PC-3 (cell line): ENCODE data around the gene GCNT3.

Source experiments
- CTCF ChIP-seq: fragments of 300-600 bp; sonication (generic); conservative IDR thresholded peaks from 2 replicates; pipeline ENCODE4 v1.5.1; 2017; ENCODE audit warnings: antibody characterized with exemption, low read depth, mild to moderate bottlenecking, low read length
- EZH2 ChIP-seq: fragments of 300-600 bp; sonication (generic); IDR thresholded peaks from one replicate; pipeline ENCODE4 v1.6.1; 2017; ENCODE audit warnings: antibody characterized with exemption, mild to moderate bottlenecking, low read length; ENCODE audit not compliant: unreplicated experiment
- EZH2phosphoT487 ChIP-seq: fragments of 300-600 bp; sonication (generic); IDR thresholded peaks from 2 replicates; pipeline ENCODE4 v1.6.1; 2018; ENCODE audit warnings: mild to moderate bottlenecking, antibody characterized with exemption, low read length, borderline replicate concordance

DNA sequence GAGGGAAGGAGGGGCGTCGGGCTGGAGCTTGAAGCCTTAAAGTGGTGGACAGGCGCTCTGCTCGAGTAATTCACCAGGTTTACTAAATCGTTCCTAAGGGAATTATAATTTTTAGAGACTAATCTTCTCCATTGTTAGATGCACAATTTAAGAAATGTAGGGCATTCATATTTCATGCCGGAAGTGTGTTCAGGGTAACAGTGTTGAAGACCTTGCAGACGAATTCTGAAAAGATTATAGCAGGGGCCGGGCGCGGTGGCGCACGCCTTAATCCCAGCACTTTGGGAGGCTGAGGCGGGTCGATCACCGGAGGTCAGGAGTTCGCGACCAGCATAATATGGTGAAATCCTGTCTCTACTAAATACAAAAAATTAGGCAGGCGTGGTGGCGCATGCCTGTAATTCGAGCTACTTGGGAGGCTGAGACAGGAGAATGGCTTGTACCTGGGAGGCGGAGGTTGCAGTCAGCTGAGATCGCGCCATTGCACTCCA, 46.1 kb downstream of the GCNT3 start:
- TF ChIP-seq CTCF (no peak), EZH2phosphoT487 (no peak), EZH2 (no peak)
